ENCODE data around the gene ZC3H4. TPM values are rescaled to one million over a fixed set of nuclear protein-coding genes. Genes with fewer than 3 reads are reported as not detected.

The ZC3H4 gene
- total and polyA plus RNA-seq, 9 of the 15 experiments (the other 6 are each of a cell fraction or from before 2014, with no cell fraction given): 2.2 to 75.6 (median 18.3) TPM

- TF ChIP-seq GTF3C2 (IDR thresholded peaks at IDR 0.05; ENCODE audit: borderline replicate concordance, extremely low read depth, insufficient read length): no peak
- peak; percentile 26 to 55; a peak in 1 of 4 replicates for TF ChIP-seq SIN3A (IDR thresholded peaks at IDR 0.05; ENCODE audit: borderline replicate concordance in 2 of 2, control insufficient read depth in 1 of 2, low read depth in 2 of 2, low read length in 2 of 2)
- no peak for TF ChIP-seq HMG20B (CRISPR knock-in tag; IDR thresholded peaks at IDR 0.05)
- TF ChIP-seq MAFG (tag; conservative IDR thresholded peaks at IDR 0.05): peak; percentile 90
- TF ChIP-seq ZFP36 (IDR thresholded peaks at IDR 0.05; ENCODE audit: low read depth, low read length, partially characterized antibody): no peak
- TF ChIP-seq FOXK1 (CRISPR knock-in tag; IDR thresholded peaks at IDR 0.05; ENCODE audit: borderline replicate concordance): peak; percentile 40; the same call in 1 of the 2 replicates
- TF ChIP-seq TGIF2 (CRISPR knock-in tag; IDR thresholded peaks at IDR 0.05): no peak
- TF ChIP-seq CREB3L1 (IDR thresholded peaks at IDR 0.05; ENCODE audit: borderline replicate concordance, low read depth): peak; percentile 91
- TF ChIP-seq PRPF4 (IDR thresholded peaks at IDR 0.05; ENCODE audit: insufficient read depth, low read depth, low read length, poor library complexity, severe bottlenecking): no peak
- TF ChIP-seq RBM15 (IDR thresholded peaks at IDR 0.05; ENCODE audit: insufficient read depth, low read length): no peak
- TF ChIP-seq NFIC (IDR thresholded peaks at IDR 0.05): no peak; the same call in 1 of the 2 replicates
- TF ChIP-seq EP300 (IDR thresholded peaks at IDR 0.05; ENCODE audit: low read length): peak; percentile 56; the same call in 1 of the 2 replicates
- peak; percentile 27; the same call in 1 of the 2 replicates for TF ChIP-seq ZBTB9 (CRISPR knock-in tag; IDR thresholded peaks at IDR 0.05)
- TF ChIP-seq BRCA1 (IDR thresholded peaks at IDR 0.05): no peak
- no peak for TF ChIP-seq BRCA1 (CRISPR knock-in tag; IDR thresholded peaks at IDR 0.05)
- TF ChIP-seq NR4A1 (CRISPR knock-in tag; IDR thresholded peaks at IDR 0.05): no peak
- TF ChIP-seq NR4A1 (tag; IDR thresholded peaks at IDR 0.05): no peak
- TF ChIP-seq SP1 (CRISPR knock-in tag; IDR thresholded peaks at IDR 0.05): peak; percentile 58
- TF ChIP-seq, protein P1, sequence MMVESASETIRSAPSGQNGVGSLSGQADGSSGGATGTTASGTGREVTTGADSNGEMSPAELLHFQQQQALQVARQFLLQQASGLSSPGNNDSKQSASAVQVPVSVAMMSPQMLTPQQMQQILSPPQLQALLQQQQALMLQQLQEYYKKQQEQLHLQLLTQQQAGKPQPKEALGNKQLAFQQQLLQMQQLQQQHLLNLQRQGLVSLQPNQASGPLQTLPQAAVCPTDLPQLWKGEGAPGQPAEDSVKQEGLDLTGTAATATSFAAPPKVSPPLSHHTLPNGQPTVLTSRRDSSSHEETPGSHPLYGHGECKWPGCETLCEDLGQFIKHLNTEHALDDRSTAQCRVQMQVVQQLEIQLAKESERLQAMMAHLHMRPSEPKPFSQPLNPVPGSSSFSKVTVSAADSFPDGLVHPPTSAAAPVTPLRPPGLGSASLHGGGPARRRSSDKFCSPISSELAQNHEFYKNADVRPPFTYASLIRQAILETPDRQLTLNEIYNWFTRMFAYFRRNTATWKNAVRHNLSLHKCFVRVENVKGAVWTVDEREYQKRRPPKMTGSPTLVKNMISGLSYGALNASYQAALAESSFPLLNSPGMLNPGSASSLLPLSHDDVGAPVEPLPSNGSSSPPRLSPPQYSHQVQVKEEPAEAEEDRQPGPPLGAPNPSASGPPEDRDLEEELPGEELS (CRISPR knock-in tag; IDR thresholded peaks at IDR 0.05; ENCODE audit: borderline replicate concordance): 0 out of 2 replicates have a peak, but pooled peaks have one; percentile 67
These were observed 3.8 kb downstream of the ZC3H4 start (continued) for GRCh38 chr19:47109541-47110375.
